PC-9 (cell line): Measurements from ENCODE around the gene ZNF423. TPM values are rescaled to one million over a fixed set of nuclear protein-coding genes. Genes with fewer than 3 reads are reported as not detected.

Experiments used
- BruUV-seq: library from RNA; stranded (reverse); fragments of 400-500 nt; replicated peaks from 2 replicates; lab custom pipeline; 2021; lab: Mats Ljungman, UMichigan
- CTCF ChIA-PET: fragments of 300-600 bp; sonication (Branson Sonifier 250); formaldehyde crosslinking; loops from one replicate; lab custom pipeline; 2022; ENCODE audit warnings: antibody characterized with exemption; lab: Charles Lee
- POLR2A ChIA-PET: fragments of 300-600 bp; sonication (Branson Sonifier 250); formaldehyde crosslinking; loops from one replicate; lab custom pipeline; 2022; ENCODE audit warnings: antibody characterized with exemption; ENCODE audit not compliant: unreplicated experiment; lab: Charles Lee
- DNase-seq, 2 experiments: peaks; one replicate each; pipeline versions ENCODE4 v3.0.0 to v3.0.0-alpha.2; 2015 to 2022; ENCODE audit warnings: mixed read lengths in 1 of 2
- H2AFZ ChIP-seq: fragments of 200-600 bp; sonication (generic); 2 replicates; pipeline ENCODE4 v1.8.1; 2017; ENCODE audit warnings: antibody characterized with exemption
- H3F3A ChIP-seq: fragments of 200-600 bp; sonication (generic); 2 replicates; pipeline ENCODE4 v1.8.1; 2017; ENCODE audit warnings: antibody characterized with exemption, mild to moderate bottlenecking, low read depth; ENCODE audit not compliant: insufficient read depth
- H3K27ac ChIP-seq: fragments of 200-600 bp; sonication (generic); 2 replicates; pipeline ENCODE4 v1.6.1; 2016; ENCODE audit warnings: mixed run types
- H3K27me3 ChIP-seq: fragments of 200-600 bp; sonication (generic); 2 replicates; pipeline ENCODE4 v1.6.1; 2016; ENCODE audit warnings: low read depth, mixed run types; ENCODE audit not compliant: insufficient read depth
- H3K36me3 ChIP-seq: fragments of 200-600 bp; sonication (generic); 2 replicates; pipeline ENCODE4 v1.6.1; 2016; ENCODE audit warnings: low read depth, mixed run types
- H3K4me1 ChIP-seq: fragments of 200-600 bp; sonication (generic); replicated peaks from 2 replicates; pipeline ENCODE4 v1.6.1; 2016; ENCODE audit warnings: mixed run types; ENCODE audit not compliant: insufficient read depth
- H3K4me2 ChIP-seq: fragments of 200-600 bp; sonication (generic); 2 replicates; pipeline ENCODE4 v1.6.1; 2017; ENCODE audit warnings: mixed run types
- H3K4me3 ChIP-seq: fragments of 200-600 bp; sonication (generic); 2 replicates; pipeline ENCODE4 v1.6.1; 2016; ENCODE audit warnings: mixed run types
- H3K79me2 ChIP-seq: fragments of 200-600 bp; sonication (generic); 2 replicates; pipeline ENCODE4 v1.6.1; 2017; ENCODE audit warnings: low read depth, mixed run types
- H3K9me2 ChIP-seq: fragments of 200-600 bp; sonication (generic); 2 replicates; pipeline ENCODE4 v1.8.1; 2017; ENCODE audit warnings: mild to moderate bottlenecking; ENCODE audit not compliant: insufficient read depth
- H3K9me3 ChIP-seq: fragments of 200-600 bp; sonication (generic); 2 replicates; pipeline ENCODE4 v1.8.1; 2016; ENCODE audit warnings: low read depth; ENCODE audit not compliant: insufficient read depth
- H4K20me1 ChIP-seq: fragments of 200-600 bp; sonication (generic); 2 replicates; pipeline ENCODE4 v1.8.1; 2017; ENCODE audit not compliant: insufficient read depth
- EZH2 ChIP-seq: fragments of 200-600 bp; sonication (generic); IDR thresholded peaks from 2 replicates; pipeline ENCODE4 v1.8.0; 2017; ENCODE audit warnings: antibody characterized with exemption, low read depth
- intact Hi-C: fragments of 100-400 bp; cut with micrococcal nuclease; formaldehyde crosslinking; loops from one replicate; pipeline ENCODE4 v1.10.0; 2022; ENCODE audit not compliant: unreplicated experiment
- total RNA-seq: library from RNA; stranded (reverse); gene quantifications from 2 replicates; pipeline ENCODE4 v1.2.3, GENCODE V29; 2021
- TF ChIP-seq, protein P1 (sequence below): fragments of 200-600 bp; sonication (generic); conservative IDR thresholded peaks from 2 replicates; pipeline ENCODE4 v1.6.1; 2017; ENCODE audit warnings: mixed run types, antibody characterized with exemption, mild to moderate bottlenecking, moderate library complexity

ZNF423 gene
- total RNA-seq, 1 experiment from 2014 or later: not detected

DNA sequence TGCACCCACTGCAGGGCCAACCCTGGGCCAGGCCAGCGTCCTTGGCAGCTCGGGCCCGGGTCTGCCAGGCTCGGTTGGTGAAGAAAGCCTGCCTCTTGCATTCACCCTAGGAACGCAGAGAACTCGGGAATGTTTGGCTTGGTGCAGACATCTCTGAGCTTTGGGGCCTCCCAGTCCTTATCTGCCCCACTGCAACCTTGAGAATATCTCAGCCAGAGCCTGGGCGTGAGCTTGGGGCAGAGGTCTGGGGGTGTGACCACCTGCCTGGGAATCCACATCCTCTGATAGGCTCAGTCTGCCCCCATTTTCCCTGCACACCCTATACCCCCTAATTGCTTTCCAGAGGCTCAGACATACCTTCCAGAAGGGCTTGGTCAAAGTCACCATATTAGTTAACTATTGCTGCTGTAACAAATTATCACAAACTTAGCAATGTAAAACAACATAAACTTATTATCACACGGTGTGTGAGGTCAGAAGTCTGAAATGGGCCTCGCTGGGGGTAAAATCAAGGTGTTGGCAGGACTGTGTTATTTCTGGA lies 30.7 kb upstream of the ZNF423 start:
- ChIA-PET POLR2A (no interaction called here), CTCF (no interaction called here)
- Histone ChIP-seq H3K9me3 (no peaks in the 10 kb centered on the region), H3K27ac (no peak overlapping the region), H4K20me1 (no peaks in the 10 kb centered on the region), H3F3A (no peaks in the 10 kb centered on the region), H3K4me2 (no peak overlapping the region), H3K79me2 (no peaks in the 10 kb centered on the region), H3K9me2 (no peaks in the 10 kb centered on the region), H3K4me1 (no peaks in the 10 kb centered on the region), H3K36me3 (no peaks in the 10 kb centered on the region), H2AFZ (no peak overlapping the region), H3K4me3 (no peak overlapping the region), H3K27me3 (peaks cover 84% of the 10 kb centered on the region)
- BruUV-seq: no TSS peak
- intact Hi-C loops: no loop called here
- no peak for TF ChIP-seq EZH2
- TF ChIP-seq, protein P1, sequence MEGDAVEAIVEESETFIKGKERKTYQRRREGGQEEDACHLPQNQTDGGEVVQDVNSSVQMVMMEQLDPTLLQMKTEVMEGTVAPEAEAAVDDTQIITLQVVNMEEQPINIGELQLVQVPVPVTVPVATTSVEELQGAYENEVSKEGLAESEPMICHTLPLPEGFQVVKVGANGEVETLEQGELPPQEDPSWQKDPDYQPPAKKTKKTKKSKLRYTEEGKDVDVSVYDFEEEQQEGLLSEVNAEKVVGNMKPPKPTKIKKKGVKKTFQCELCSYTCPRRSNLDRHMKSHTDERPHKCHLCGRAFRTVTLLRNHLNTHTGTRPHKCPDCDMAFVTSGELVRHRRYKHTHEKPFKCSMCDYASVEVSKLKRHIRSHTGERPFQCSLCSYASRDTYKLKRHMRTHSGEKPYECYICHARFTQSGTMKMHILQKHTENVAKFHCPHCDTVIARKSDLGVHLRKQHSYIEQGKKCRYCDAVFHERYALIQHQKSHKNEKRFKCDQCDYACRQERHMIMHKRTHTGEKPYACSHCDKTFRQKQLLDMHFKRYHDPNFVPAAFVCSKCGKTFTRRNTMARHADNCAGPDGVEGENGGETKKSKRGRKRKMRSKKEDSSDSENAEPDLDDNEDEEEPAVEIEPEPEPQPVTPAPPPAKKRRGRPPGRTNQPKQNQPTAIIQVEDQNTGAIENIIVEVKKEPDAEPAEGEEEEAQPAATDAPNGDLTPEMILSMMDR: no peak
- DNase-seq: no peak

- no peak overlapping the region for H3K27ac ChIP-seq
- BruUV-seq: no TSS peak
- no peaks in the 10 kb centered on the region for H3K9me3 ChIP-seq
- H3K4me2 ChIP-seq: no peak overlapping the region
- ChIA-PET CTCF (no interaction called here), POLR2A (no interaction called here)
- no peaks in the 10 kb centered on the region for H3K4me1 ChIP-seq
- H3K27me3 ChIP-seq: peaks cover 90% of the 10 kb centered on the region
- no peaks in the 10 kb centered on the region for H3K36me3 ChIP-seq
- H3K9me2 ChIP-seq: no peaks in the 10 kb centered on the region
- no peak for TF ChIP-seq EZH2
- TF ChIP-seq, protein P1: no peak
- H3K79me2 ChIP-seq: no peaks in the 10 kb centered on the region
- H4K20me1 ChIP-seq: no peaks in the 10 kb centered on the region
- no peak overlapping the region for H3K4me3 ChIP-seq
- no peaks in the 10 kb centered on the region for H3F3A ChIP-seq
- intact Hi-C loops: no loop called here
- no peak overlapping the region for H2AFZ ChIP-seq
- no peak for DNase-seq
These were observed 28.4 kb upstream of the ZNF423 start for GRCh38 chr16:49884033-49885015.

- CTCF ChIA-PET: no interaction called here
These were observed 27.4 kb upstream of the ZNF423 start for GRCh38 chr16:49883076-49884014.

More at GRCh38 chr16:49883076-49884014, 27.4 kb upstream of the ZNF423 start:
- POLR2A ChIA-PET: no interaction called here
- Histone ChIP-seq H3F3A (no peaks in the 10 kb centered on the region), H3K27me3 (peaks cover 87% of the 10 kb centered on the region), H3K4me2 (no peak overlapping the region), H2AFZ (no peak overlapping the region), H3K9me2 (no peaks in the 10 kb centered on the region), H3K79me2 (no peaks in the 10 kb centered on the region), H3K4me3 (no peak overlapping the region), H3K9me3 (no peaks in the 10 kb centered on the region), H3K4me1 (no peaks in the 10 kb centered on the region), H3K27ac (no peak overlapping the region), H3K36me3 (no peaks in the 10 kb centered on the region), H4K20me1 (no peaks in the 10 kb centered on the region)
- intact Hi-C loops: no loop called here
- DNase-seq: no peak
- no TSS peak for BruUV-seq
- TF ChIP-seq EZH2: no peak
- TF ChIP-seq, protein P1: no peak
